Measurements from ENCODE around the gene ATP2C2.

- TF ChIP-seq, protein P1, sequence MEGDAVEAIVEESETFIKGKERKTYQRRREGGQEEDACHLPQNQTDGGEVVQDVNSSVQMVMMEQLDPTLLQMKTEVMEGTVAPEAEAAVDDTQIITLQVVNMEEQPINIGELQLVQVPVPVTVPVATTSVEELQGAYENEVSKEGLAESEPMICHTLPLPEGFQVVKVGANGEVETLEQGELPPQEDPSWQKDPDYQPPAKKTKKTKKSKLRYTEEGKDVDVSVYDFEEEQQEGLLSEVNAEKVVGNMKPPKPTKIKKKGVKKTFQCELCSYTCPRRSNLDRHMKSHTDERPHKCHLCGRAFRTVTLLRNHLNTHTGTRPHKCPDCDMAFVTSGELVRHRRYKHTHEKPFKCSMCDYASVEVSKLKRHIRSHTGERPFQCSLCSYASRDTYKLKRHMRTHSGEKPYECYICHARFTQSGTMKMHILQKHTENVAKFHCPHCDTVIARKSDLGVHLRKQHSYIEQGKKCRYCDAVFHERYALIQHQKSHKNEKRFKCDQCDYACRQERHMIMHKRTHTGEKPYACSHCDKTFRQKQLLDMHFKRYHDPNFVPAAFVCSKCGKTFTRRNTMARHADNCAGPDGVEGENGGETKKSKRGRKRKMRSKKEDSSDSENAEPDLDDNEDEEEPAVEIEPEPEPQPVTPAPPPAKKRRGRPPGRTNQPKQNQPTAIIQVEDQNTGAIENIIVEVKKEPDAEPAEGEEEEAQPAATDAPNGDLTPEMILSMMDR (IDR thresholded peaks at IDR 0.05; ENCODE audit: low read length), result no peak
- TF ChIP-seq EZH2 (IDR thresholded peaks at IDR 0.05; ENCODE audit: borderline replicate concordance, low read length), result no peak
Measured at GRCh38 chr16:84414789-84415326, 46.5 kb downstream of the ATP2C2 start.

Data from OCI-LY1 (cell line).